Left lung (tissue), 10 donors: ENCODE results near the gene PLA2G6. TPM values are rescaled to one million over a fixed set of nuclear protein-coding genes. Genes with fewer than 3 reads are reported as not detected.

ENCODE experiments used
- ATAC-seq: fragments of 200-7000 bp; cut with Tn5 transposase; one replicate; pipeline ENCODE4 v1.9.1; 2020; ENCODE audit warnings: moderate library complexity
- DNase-seq, 4 donors: peaks; one replicate each; pipeline ENCODE4 v3.0.0-alpha.2; 2013 to 2020
- H3K27ac ChIP-seq, 2 donors: fragments of 200-600 bp; sonication (generic) in 1 of 2; one replicate each; pipeline versions ENCODE4 v1.5.0 to v1.8.0; 2020 to 2021
- H3K27me3 ChIP-seq, 2 donors: fragments of 200-600 bp; sonication (generic) in 1 of 2; one replicate each; pipeline versions ENCODE4 v1.5.0 to v1.8.0; 2020 to 2021
- H3K36me3 ChIP-seq, 2 donors: fragments of 200-600 bp; sonication (generic) in 1 of 2; one replicate each; pipeline versions ENCODE4 v1.5.0 to v1.8.0; 2020 to 2021
- H3K4me1 ChIP-seq, 2 donors: fragments of 200-600 bp; one replicate each; pipeline ENCODE4 v1.8.0; 2021
- H3K4me3 ChIP-seq, 2 donors: fragments of 200-600 bp; sonication (generic) in 1 of 2; one replicate each; pipeline versions ENCODE4 v1.5.0 to v1.8.0; 2020 to 2021; ENCODE audit warnings: mild to moderate bottlenecking in 1 of 2
- H3K9me3 ChIP-seq, 2 donors: fragments of 200-600 bp; sonication (generic) in 1 of 2; one replicate each; pipeline versions ENCODE4 v1.5.0 to v1.8.0; 2020 to 2021
- CTCF ChIP-seq, 2 donors: fragments of 200-600 bp; sonication (generic) in 1 of 2; IDR thresholded peaks; one replicate each; pipeline versions ENCODE4 v1.5.0 to v1.8.0; 2021; ENCODE audit warnings: antibody characterized with exemption in 2 of 2
- intact Hi-C, 2 donors: fragments of 100-400 bp; cut with DNase I; formaldehyde crosslinking; loops; one replicate each; pipeline versions ENCODE4 v1.11.2 to v1.14.2; 2022
- polyA plus RNA-seq, 6 donors: library from polyadenylated mRNA; unstranded; fragments of 120-200 nt; gene quantifications; one replicate each; pipeline ENCODE4 v1.2.1, GENCODE V29; 2013; ENCODE audit not compliant: insufficient read length in 6 of 6
- total RNA-seq, 2 donors: library from RNA; stranded (reverse); fragmentation: NEBNext Ultra II Directional; extraction: Animal tissue kit (Norgen Biotek cat#: 25700); gene quantifications; one replicate each; pipeline ENCODE4 v1.2.1, GENCODE V29; 2021
- donor health status: DM: no; HTN: yes; CAD: no.
- donor health status: DM: no; HTN: no; CAD: no.

The PLA2G6 gene
- total and polyA plus RNA-seq, 8 donors = 29.8 to 44.1 (median 35.7) TPM

DNA sequence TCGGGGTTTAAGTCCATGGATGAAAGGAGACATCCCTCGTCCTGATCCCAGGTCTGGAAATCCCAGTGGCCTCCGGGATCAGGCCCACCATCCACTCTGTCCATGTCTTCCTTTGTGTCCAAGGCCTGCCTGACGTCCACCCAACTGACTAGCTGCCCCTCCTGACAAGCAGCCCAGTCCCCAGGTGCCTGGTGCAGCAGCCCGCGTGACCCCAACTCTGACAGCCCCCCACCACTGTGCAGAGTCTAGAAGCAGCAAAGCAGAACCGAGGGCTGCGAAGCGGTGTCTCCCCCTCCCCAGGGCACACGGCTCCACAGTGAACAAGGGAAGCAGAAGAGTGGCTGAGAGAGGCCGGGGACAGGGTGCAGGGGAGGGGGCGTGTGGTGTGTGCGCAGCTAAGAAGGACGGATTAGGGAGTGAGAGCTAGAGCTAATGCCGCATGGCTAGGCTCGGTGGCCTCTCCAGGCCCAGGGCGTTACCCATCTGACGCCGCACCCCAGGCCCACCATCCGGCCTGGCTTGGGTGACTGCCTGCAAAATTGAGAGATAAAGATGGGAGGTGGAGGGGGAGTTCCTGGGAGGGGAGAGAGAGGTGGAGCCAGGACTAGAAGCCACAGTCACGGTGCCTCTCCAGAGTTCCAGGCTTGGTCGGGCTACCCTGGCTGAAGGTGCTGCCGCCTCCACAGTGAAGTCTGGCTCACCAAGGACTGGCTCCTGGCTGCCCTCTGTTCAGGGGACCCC is 54.5 kb downstream of the PLA2G6 start:
- no peak for TF ChIP-seq CTCF (IDR thresholded peaks at IDR 0.05)
- no peak for DNase-seq
- Histone ChIP-seq H3K27me3 (no peaks in the 10 kb centered on the region), H3K4me3 (no peak overlapping the region), H3K27ac (no peak overlapping the region), H3K36me3 (peaks cover 0 to 40% of the 10 kb centered on the region in 2 donors), H3K4me1 (no peaks in the 10 kb centered on the region), H3K9me3 (no peaks in the 10 kb centered on the region)
- intact Hi-C loops = no loop called here
- ATAC-seq = no peak

DNA sequence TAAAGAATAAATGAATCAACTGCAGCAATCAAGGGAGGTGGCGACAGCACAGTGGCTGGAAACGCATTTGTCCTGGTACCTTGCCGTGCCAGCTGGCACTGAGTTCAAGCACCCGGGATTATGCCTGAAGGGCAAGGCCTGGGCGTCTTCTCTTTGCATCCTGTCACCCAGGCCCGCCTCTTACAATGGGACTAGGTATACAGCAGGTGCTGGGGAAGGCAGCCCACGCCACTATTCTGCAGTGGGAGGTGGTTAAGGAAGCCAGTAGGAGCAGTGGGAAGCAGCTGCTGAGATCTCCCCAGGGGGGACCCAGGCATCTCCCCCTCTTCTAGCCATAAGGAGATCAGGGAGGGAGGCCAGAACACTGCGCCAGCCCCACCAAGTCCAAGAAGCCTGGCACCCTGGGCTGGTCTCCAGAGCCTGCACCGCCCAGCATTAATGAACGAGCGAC is 55.9 kb downstream of the PLA2G6 start:
- Histone ChIP-seq H3K27me3 (no peaks in the 10 kb centered on the region), H3K27ac (no peak overlapping the region), H3K36me3 (peaks cover 0 to 32% of the 10 kb centered on the region in 2 donors), H3K9me3 (no peaks in the 10 kb centered on the region), H3K4me1 (no peaks in the 10 kb centered on the region), H3K4me3 (no peak overlapping the region)
- TF ChIP-seq CTCF (IDR thresholded peaks at IDR 0.05) = no peak
- no peak for DNase-seq
- intact Hi-C loops = no loop called here
- ATAC-seq = no peak

DNA sequence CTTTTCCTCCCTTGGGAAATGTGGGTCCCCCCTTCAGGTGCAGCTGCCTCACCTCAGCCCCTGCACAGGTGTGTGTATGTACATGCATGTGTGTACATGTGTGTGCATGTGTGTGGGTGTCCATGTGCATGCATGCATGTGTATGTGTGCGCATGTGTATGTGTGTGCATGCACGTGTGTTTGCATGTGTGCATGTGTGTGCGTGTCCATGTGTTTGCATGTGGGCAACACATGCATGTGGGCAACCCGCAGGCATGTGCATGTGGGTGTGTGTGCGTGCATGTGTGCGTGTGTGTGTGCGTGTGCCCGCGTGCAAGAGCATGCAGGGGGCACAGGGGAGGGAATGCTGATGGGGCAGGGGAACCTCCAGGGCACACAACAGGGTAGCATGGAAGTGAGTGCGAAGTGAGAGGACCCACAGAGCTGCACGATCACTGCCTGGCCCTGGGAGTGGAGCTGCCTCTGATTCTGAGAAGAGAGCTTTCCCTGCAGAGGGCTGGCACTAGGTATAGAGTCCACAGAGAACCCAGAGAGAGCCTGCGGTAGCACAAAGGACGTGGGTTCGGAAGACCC is 56.5 kb downstream of the PLA2G6 start:
- ATAC-seq = no peak
- no peaks in the 10 kb centered on the region for H3K4me1 ChIP-seq
- intact Hi-C loops = no loop called here

DNA sequence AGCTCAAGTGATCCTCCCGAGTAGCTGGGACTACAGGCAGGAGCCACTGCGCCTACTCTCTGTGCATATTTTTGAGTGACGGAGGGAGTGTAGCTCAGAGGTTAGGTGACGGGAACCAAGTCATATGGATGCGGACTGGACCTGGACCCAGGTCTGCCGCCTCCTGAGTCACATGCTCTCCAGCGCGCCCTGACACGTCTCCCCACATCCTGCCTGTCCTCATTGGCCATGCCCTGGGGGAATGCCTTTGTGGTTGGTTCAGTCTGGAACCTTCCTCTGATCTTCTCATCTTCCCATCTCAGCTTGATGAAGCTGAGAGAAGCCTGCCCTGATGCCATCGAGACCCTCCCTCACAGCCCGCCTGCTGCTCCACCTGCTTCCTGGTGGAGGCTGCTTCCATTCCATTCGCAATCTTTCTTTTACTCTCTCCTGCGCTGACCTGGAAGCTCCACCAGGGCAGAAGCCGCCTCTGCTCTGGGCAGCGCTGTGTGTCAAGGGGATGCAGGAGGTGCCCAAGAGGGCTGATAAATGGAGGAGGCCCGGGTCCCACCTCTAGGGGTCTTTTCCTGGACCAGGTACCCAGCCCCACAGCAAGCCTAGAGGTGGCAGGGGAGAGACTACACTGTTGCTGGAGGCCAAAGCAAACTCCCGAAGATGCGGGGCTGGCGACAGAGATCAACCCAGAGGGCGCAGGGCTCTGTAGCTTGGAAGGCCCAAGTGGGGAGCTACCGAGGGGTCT is 57.2 kb downstream of the PLA2G6 start:
- Histone ChIP-seq H3K4me3 (no peak overlapping the region), H3K27ac (no peak overlapping the region), H3K27me3 (no peaks in the 10 kb centered on the region), H3K4me1 (no peaks in the 10 kb centered on the region), H3K9me3 (no peaks in the 10 kb centered on the region), H3K36me3 (peaks cover 0 to 32% of the 10 kb centered on the region in 2 donors)
- DNase-seq = no peak
- intact Hi-C loops = no loop called here
- no peak for TF ChIP-seq CTCF (IDR thresholded peaks at IDR 0.05)
- no peak for ATAC-seq

More for the DNA sequence above, 56.5 kb downstream of the PLA2G6 start:
- Histone ChIP-seq H3K4me3 (no peak overlapping the region), H3K36me3 (peaks cover 0 to 32% of the 10 kb centered on the region in 2 donors), H3K27ac (no peak overlapping the region), H3K27me3 (no peaks in the 10 kb centered on the region), H3K9me3 (no peaks in the 10 kb centered on the region)
- no peak for TF ChIP-seq CTCF (IDR thresholded peaks at IDR 0.05)
- no peak for DNase-seq

DNA sequence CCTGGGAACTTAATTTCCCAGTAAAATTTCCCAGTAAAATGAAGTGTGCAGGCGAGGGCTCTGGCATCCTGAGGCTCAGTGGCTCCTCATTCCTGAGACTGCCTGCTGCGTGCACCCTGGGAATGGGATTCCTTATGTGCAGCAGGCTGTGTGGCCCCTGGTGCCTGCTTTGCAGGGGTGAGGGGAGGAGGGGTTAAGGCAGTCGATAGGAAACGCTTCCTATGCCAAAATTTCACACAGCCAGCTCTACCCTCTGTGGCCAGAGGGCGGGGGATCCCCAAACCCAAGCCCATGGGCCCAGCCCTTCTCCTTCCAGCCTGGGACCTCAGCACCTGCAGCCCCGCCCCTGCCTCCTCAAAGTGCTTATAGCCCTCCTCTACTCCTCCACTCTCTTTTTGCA is 59.0 kb downstream of the PLA2G6 start:
- Histone ChIP-seq H3K27me3 (no peaks in the 10 kb centered on the region), H3K27ac (no peak overlapping the region), H3K9me3 (no peaks in the 10 kb centered on the region), H3K4me3 (no peak overlapping the region), H3K4me1 (no peaks in the 10 kb centered on the region), H3K36me3 (peaks cover 0 to 17% of the 10 kb centered on the region in 2 donors)
- ATAC-seq (no peak), DNase-seq (no peak)
- TF ChIP-seq CTCF (IDR thresholded peaks at IDR 0.05) = no peak
- intact Hi-C loops = no loop called here
